HepG2 (cell line): ENCODE results near the gene GZF1. TPM values are rescaled to one million over a fixed set of nuclear protein-coding genes. Genes with fewer than 3 reads are reported as not detected.

Experiments
- AKNA ChIP-seq: sonication (generic); formaldehyde crosslinking; IDR thresholded peaks from 2 replicates; pipeline ENCODE4 v1.4.0; 2020; ENCODE audit warnings: missing genetic modification reagents, borderline replicate concordance
- BHLHE40 ChIP-seq: IDR thresholded peaks from 2 replicates; pipeline ENCODE4 v1.6.1; 2011; ENCODE audit warnings: low read length, improper control_type of control experiment
- DMAP1 ChIP-seq: IDR thresholded peaks from 2 replicates; pipeline ENCODE4 v1.6.1; 2016
- ELF3 ChIP-seq: IDR thresholded peaks from 2 replicates; pipeline ENCODE4 v1.6.1; 2016; ENCODE audit warnings: missing genetic modification reagents, missing compliant biosample characterization
- NR2F6 ChIP-seq, 2 experiments: IDR thresholded peaks; 2 replicates each; pipeline ENCODE4 v1.6.1; 2016; ENCODE audit warnings: antibody characterized with exemption in 1 of 2, mild to moderate bottlenecking in 1 of 2
- PATZ1 ChIP-seq: sonication (generic); formaldehyde crosslinking; IDR thresholded peaks from 2 replicates; pipeline ENCODE4 v1.4.0; 2020; ENCODE audit warnings: missing genetic modification reagents
- SALL1 ChIP-seq: sonication (generic); formaldehyde crosslinking; IDR thresholded peaks from 2 replicates; pipeline ENCODE4 v1.8.0; 2022; ENCODE audit warnings: mild to moderate bottlenecking, missing genetic modification reagents
- SAP130 ChIP-seq: IDR thresholded peaks from 2 replicates; pipeline ENCODE4 v1.6.1; 2016; ENCODE audit warnings: low read depth
- TCF7 ChIP-seq: sonication (generic); IDR thresholded peaks from 2 replicates; pipeline ENCODE4 v1.6.1; 2016; ENCODE audit warnings: antibody characterized with exemption, low read depth
- ZBTB39 ChIP-seq: sonication (generic); formaldehyde crosslinking; IDR thresholded peaks from 2 replicates; pipeline ENCODE4 v1.5.0; 2020; ENCODE audit warnings: missing genetic modification reagents
- ZKSCAN5 ChIP-seq: sonication (generic); formaldehyde crosslinking; IDR thresholded peaks from 2 replicates; pipeline ENCODE4 v1.5.1; 2020; ENCODE audit warnings: mild to moderate bottlenecking, missing genetic modification reagents
- ZNF33A ChIP-seq: sonication (generic); formaldehyde crosslinking; IDR thresholded peaks from 2 replicates; pipeline ENCODE4 v1.5.1; 2020; ENCODE audit warnings: missing genetic modification reagents, mild to moderate bottlenecking, moderate library complexity, borderline replicate concordance
- ZNF546 ChIP-seq: sonication (generic); formaldehyde crosslinking; conservative IDR thresholded peaks from 2 replicates; pipeline ENCODE4 v1.8.1; 2023; ENCODE audit warnings: mild to moderate bottlenecking, missing genetic modification reagents
- ZNF687 ChIP-seq: sonication (generic); formaldehyde crosslinking; IDR thresholded peaks from 2 replicates; pipeline ENCODE4 v1.5.1; 2020; ENCODE audit warnings: mild to moderate bottlenecking, missing genetic modification reagents, moderate library complexity
- ZNF703 ChIP-seq: sonication (generic); formaldehyde crosslinking; IDR thresholded peaks from 2 replicates; pipeline ENCODE4 v1.5.1; 2020; ENCODE audit warnings: missing genetic modification reagents, mild to moderate bottlenecking, moderate library complexity, borderline replicate concordance
- ZNF761 ChIP-seq: sonication (generic); formaldehyde crosslinking; conservative IDR thresholded peaks from 2 replicates; pipeline ENCODE4 v1.4.0; 2020; ENCODE audit warnings: mild to moderate bottlenecking, missing genetic modification reagents
- polyA plus RNA-seq, 8 experiments: library from polyadenylated mRNA; depleted of rRNA in 3 of 8; stranded (reverse) in 7 of 8; unstranded in 1 of 8; fragments of >200 nt; fragmentation: Illumina TruSeq in 4 of 8; extraction: Trizol in 4 of 8; gene quantifications; 2 replicates each; pipeline versions ENCODE4 v1.2.1 to v1.2.3, GENCODE V29; 2011 to 2016; ENCODE audit warnings: low read depth in 4 of 8, missing spikeins in 1 of 8, mixed read lengths in 1 of 8; ENCODE audit not compliant: insufficient read depth in 1 of 8
- total RNA-seq, 5 experiments: library from RNA; depleted of rRNA; stranded (reverse); fragments of >200 nt; fragmentation: Illumina TruSeq; extraction: Trizol; gene quantifications; 2 replicates each; pipeline ENCODE4 v1.2.3, GENCODE V29; 2016; ENCODE audit warnings: low read depth in 1 of 5

The GZF1 gene
- total and polyA plus RNA-seq, 2 of the 13 experiments (the other 11 are each of a cell fraction or from before 2014, with no cell fraction given): 16.9 to 26.0 TPM

DNA sequence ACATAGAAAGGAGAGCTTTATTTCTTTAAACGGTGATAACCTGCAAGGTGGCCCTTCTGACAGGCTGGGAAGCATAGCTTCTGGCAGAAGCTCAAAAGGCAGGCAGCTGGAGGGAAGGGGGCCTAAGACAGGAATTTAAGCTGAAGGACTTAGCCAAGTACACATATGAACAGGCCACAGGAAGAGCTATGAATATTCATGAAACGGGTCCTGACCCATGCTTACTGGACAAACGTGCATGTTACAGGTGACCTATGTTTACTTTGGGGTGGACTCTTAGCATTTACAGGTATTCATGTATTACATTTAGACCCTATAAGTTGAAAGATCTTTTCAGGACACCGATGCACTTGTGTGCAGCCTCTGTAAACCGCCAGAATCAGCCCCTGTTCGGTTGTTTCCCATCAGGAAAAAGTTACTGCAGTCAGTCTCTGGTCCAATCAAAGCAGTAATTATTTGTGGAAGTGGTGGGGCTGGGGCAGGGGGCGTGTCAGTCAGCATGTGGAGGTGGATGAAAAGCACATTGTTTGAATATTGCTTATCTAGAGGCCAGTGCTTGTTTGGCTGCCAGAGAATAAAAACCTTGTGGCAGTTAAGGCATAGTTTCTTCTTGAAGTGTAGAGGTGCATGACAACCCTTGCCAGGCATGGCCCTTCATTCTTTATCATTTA, 2.9 kb upstream of the GZF1 start (continued):
- TF ChIP-seq ZNF703 (CRISPR knock-in tag) (no peak), ZNF687 (no peak), AKNA (CRISPR knock-in tag) (no peak), DMAP1 (CRISPR knock-in tag) (peak; percentile 19; the same call in 1 of the 2 replicates), SAP130 (peak; percentile 92), ZNF761 (CRISPR knock-in tag) (no peak), NR2F6 (IDR thresholded peaks at IDR 0.05) (no peak), NR2F6 (CRISPR knock-in tag; IDR thresholded peaks at IDR 0.05) (no peak), ZNF33A (CRISPR knock-in tag) (no peak), SALL1 (no peak), BHLHE40 (0 out of 2 replicates have a peak, but pooled peaks have one; percentile 11), PATZ1 (CRISPR knock-in tag) (peak; percentile 48), ZBTB39 (CRISPR knock-in tag) (no peak), TCF7 (no peak), ZKSCAN5 (CRISPR knock-in tag) (no peak), ELF3 (CRISPR knock-in tag) (no peak), ZNF546 (no peak)
